Activated B cell treated with CpG ODN at 0.5 μM for 24 hours (primary cell): ENCODE data around the gene FBLN5. TPM values are rescaled to one million over a fixed set of nuclear protein-coding genes. Genes with fewer than 3 reads are reported as not detected.

Source experiments
- ATAC-seq: fragments of 200-7000 bp; cut with Tn5 transposase; one replicate; pipeline ENCODE4 v1.10.0; 2021; ENCODE audit warnings: low read depth, mild to moderate bottlenecking, moderate library complexity
- CTCF ChIA-PET: fragments of 350-600 bp; sonication (Branson Sonifier 250); formaldehyde crosslinking; loops from one replicate; lab custom pipeline; 2021; ENCODE audit warnings: antibody characterized with exemption; lab: Charles Lee
- POLR2A ChIA-PET: fragments of 350-600 bp; sonication (Branson Sonifier 250); formaldehyde crosslinking; loops from one replicate; lab custom pipeline; 2021; ENCODE audit warnings: antibody characterized with exemption; lab: Charles Lee
- DNase-seq: peaks from one replicate; pipeline ENCODE4 v3.0.0; 2022
- H3K27ac Mint-ChIP-seq: one replicate; pipeline ENCODE4 v1.8.0; 2020; ENCODE audit warnings: mixed read lengths
- H3K27me3 Mint-ChIP-seq: one replicate; pipeline ENCODE4 v1.8.0; 2021; ENCODE audit warnings: mixed read lengths
- H3K36me3 Mint-ChIP-seq: one replicate; pipeline ENCODE4 v1.8.0; 2021; ENCODE audit warnings: low read depth, mixed read lengths
- H3K4me1 Mint-ChIP-seq: one replicate; pipeline ENCODE4 v1.8.0; 2021; ENCODE audit warnings: mixed read lengths
- H3K4me3 Mint-ChIP-seq: one replicate; pipeline ENCODE4 v1.8.0; 2020; ENCODE audit warnings: mild to moderate bottlenecking, mixed read lengths
- H3K9me3 Mint-ChIP-seq: one replicate; pipeline ENCODE4 v1.8.0; 2020; ENCODE audit warnings: mixed read lengths
- intact Hi-C: fragments of 100-400 bp; cut with micrococcal nuclease; formaldehyde crosslinking; loops from one replicate; pipeline ENCODE4 v1.15.1; 2024
- total RNA-seq: library from RNA; stranded (reverse); gene quantifications from 2 replicates; pipeline ENCODE4 v1.2.3, GENCODE V29; 2022
- TF ChIP-seq, protein P1 (sequence below): fragments of 200-600 bp; IDR thresholded peaks from one replicate; pipeline ENCODE4 v1.8.0; 2022; ENCODE audit warnings: antibody characterized with exemption, mild to moderate bottlenecking

FBLN5 gene
- total RNA-seq, 1 donor from 2014 or later, result not detected

DNA sequence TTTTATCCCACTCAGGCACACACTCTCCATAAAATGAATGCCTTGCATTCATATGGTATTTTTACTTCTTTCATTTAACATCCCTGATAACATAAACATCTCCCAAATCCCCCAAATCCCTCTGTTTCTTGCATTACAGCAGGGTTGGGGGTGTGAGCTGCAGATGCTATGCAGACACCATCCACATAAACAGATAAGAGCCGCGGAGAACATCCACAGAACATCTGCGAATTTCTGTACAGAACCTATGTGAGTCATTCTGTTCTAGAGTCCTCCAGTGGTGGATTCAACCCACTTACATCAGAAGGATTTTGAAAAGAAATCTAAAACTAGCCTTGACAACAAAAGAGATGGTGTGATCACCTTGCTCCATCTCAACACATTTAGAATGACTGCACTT is 20.3 kb downstream of the FBLN5 start:
- H3K4me1 Mint-ChIP-seq, result no peaks in the 10 kb centered on the region
- TF ChIP-seq, protein P1, sequence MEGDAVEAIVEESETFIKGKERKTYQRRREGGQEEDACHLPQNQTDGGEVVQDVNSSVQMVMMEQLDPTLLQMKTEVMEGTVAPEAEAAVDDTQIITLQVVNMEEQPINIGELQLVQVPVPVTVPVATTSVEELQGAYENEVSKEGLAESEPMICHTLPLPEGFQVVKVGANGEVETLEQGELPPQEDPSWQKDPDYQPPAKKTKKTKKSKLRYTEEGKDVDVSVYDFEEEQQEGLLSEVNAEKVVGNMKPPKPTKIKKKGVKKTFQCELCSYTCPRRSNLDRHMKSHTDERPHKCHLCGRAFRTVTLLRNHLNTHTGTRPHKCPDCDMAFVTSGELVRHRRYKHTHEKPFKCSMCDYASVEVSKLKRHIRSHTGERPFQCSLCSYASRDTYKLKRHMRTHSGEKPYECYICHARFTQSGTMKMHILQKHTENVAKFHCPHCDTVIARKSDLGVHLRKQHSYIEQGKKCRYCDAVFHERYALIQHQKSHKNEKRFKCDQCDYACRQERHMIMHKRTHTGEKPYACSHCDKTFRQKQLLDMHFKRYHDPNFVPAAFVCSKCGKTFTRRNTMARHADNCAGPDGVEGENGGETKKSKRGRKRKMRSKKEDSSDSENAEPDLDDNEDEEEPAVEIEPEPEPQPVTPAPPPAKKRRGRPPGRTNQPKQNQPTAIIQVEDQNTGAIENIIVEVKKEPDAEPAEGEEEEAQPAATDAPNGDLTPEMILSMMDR, result no peak
- H3K9me3 Mint-ChIP-seq, result no peaks in the 10 kb centered on the region
- ATAC-seq, result no peak
- no peak overlapping the region for H3K4me3 Mint-ChIP-seq
- H3K27me3 Mint-ChIP-seq, result no peaks in the 10 kb centered on the region
- intact Hi-C loops, result no loop called here
- DNase-seq, result no peak
- no peaks in the 10 kb centered on the region for H3K36me3 Mint-ChIP-seq
- H3K27ac Mint-ChIP-seq, result no peak overlapping the region
- POLR2A ChIA-PET, result no interaction called here
- CTCF ChIA-PET, result no interaction called here

DNA sequence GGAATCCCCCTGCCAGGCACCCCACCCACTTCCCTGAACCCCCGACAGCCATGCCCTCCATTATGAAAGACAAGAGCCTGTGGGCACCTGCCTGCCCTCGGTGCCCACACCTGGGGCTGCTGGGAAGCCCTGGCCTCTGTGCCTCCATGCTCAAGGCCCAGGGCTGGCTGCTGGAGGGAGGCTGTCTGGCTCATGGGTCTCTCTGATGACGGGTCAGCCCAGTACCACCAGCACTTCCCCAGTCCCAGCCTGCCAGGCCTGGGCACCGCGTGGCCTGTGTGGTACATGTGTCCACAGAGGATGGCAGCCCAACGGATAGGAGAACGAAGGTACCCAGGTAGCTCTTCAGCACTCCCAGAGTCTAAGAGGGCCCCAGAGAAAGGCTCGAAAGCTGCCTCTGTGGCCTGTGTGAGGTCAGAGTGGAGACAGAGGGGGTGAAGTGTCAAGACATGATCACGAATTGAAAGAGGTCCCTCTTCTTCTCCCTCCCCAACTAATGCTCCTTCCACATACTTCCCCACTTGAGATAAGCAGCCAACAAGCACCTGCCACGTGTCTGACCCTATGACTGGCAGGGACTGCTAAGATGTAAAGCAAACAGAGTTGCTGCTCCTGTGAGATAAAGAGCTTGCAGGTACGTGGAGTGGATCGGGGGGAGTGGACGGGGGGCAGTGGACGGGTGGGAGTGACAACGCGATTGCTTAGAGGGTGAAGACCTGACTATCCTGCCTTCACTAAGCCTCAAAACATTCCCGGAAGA is 21.2 kb downstream of the FBLN5 start:
- DNase-seq (no peak), ATAC-seq (no peak)
- Mint-ChIP-seq H3K4me1 (no peaks in the 10 kb centered on the region), H3K36me3 (no peaks in the 10 kb centered on the region), H3K9me3 (no peaks in the 10 kb centered on the region), H3K4me3 (no peak overlapping the region), H3K27me3 (no peaks in the 10 kb centered on the region), H3K27ac (no peak overlapping the region)
- ChIA-PET POLR2A (no interaction called here), CTCF (no interaction called here)
- TF ChIP-seq, protein P1, result no peak
- intact Hi-C loops, result no loop called here

DNA sequence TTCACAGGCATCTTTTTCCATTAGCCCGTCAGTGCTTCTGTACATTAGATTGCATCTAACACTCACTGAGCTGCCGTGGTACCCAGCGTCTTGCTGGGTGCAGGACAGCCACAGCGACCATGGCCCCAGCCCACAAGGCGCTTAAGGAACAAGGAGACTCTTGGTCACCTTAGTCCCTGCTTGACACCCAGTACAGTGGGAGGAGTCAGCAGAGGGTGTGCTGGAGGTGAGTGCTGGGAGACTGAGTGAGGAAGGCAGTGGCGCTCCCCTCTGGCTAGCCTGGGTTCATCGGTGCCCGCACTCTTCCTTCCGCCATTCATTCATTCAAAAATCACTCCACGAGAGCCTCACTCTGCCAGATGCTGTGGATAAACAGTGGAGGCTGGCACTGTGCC is 21.8 kb downstream of the FBLN5 start:
- Mint-ChIP-seq H3K4me1 (no peaks in the 10 kb centered on the region), H3K27ac (no peak overlapping the region), H3K27me3 (no peaks in the 10 kb centered on the region), H3K4me3 (no peak overlapping the region), H3K9me3 (no peaks in the 10 kb centered on the region), H3K36me3 (no peaks in the 10 kb centered on the region)
- ChIA-PET POLR2A (no interaction called here), CTCF (no interaction called here)
- intact Hi-C loops, result no loop called here
- TF ChIP-seq, protein P1, result no peak
- ATAC-seq (no peak), DNase-seq (no peak)

DNA sequence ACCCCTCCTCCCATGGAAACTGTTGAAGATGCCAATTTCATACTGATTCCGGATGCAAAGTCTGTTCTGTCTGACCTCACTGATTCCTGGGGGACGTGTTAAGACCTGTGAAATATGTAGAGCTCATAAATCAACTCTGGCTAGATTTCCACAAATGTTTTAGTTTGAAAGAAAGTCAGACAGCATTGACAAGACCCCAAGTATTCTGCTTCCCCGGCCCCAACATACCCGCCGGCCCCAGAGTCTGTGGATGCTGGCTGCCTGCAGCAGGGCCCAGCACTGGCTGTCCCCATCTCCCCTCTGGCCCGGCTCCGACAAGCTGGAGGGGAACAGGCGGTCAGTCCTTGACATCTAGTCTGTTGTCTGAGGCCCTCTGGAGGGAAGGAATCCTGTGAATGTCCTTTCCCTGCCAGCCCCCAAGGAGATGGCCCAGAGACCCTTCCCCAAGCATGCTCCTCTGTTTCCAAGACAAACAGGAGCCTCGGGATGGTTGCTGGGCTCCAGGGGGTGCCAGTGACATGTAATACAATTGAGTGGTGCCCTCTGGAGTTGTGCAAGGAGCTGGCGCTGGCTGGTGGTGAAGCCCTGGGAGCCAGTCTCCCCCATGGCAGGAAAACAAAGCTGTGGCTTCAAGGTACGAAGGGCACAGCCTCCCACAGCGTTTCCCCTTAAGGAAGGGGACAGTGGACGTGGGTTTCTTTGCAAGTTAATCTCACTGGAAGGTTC is 22.3 kb downstream of the FBLN5 start:
- TF ChIP-seq, protein P1, result no peak
- ChIA-PET CTCF (no interaction called here), POLR2A (no interaction called here)
- intact Hi-C loops, result no loop called here
- ATAC-seq (no peak), DNase-seq (no peak)
- no peak overlapping the region for H3K4me3 Mint-ChIP-seq
- no peaks in the 10 kb centered on the region for H3K9me3 Mint-ChIP-seq
- no peaks in the 10 kb centered on the region for H3K4me1 Mint-ChIP-seq
- H3K36me3 Mint-ChIP-seq, result no peaks in the 10 kb centered on the region
- no peak overlapping the region for H3K27ac Mint-ChIP-seq
- no peaks in the 10 kb centered on the region for H3K27me3 Mint-ChIP-seq

DNA sequence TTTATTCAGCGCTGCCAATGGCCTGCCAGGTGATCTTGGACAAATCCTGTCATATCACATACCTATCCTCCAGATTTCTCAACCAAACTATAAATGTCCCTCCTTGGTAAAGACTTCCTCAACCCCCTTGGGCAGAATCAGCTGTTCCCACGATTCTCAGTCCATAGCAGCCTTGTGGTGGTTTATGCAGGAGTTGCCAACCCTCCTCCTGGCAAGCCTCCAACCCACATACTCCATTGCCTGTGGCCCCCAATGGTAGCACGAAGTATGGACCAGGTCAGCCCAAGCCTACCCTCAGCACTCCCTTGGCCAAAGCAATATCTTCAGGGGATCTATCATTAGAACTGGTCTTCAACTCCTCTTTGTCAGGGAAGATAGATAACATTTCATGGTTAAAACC is 27.0 kb downstream of the FBLN5 start:
- Mint-ChIP-seq H3K4me1 (no peaks in the 10 kb centered on the region), H3K27me3 (no peaks in the 10 kb centered on the region), H3K4me3 (no peak overlapping the region), H3K9me3 (no peaks in the 10 kb centered on the region), H3K36me3 (no peaks in the 10 kb centered on the region), H3K27ac (no peak overlapping the region)
- ChIA-PET POLR2A (no interaction called here), CTCF (no interaction called here)
- intact Hi-C loops, result no loop called here
- TF ChIP-seq, protein P1, result no peak
- no peak for ATAC-seq
- DNase-seq, result no peak
